Testis (tissue), 3 donors: ENCODE data around the gene CD300LG. TPM values are rescaled to one million over a fixed set of nuclear protein-coding genes. Genes with fewer than 3 reads are reported as not detected.

ENCODE experiments used
- DNase-seq: peaks from one replicate; pipeline ENCODE4 v3.0.0-alpha.2; 2019
- H3K27ac ChIP-seq, 2 donors: fragments of 200-600 bp; sonication (generic); one replicate each; pipeline ENCODE4 v1.5.1; 2019
- H3K27me3 ChIP-seq: fragments of 200-600 bp; sonication (generic); one replicate; pipeline ENCODE4 v1.5.1; 2019
- H3K36me3 ChIP-seq: fragments of 200-600 bp; sonication (generic); one replicate; pipeline ENCODE4 v1.5.1; 2017; ENCODE audit warnings: low read depth; ENCODE audit errors: missing control alignments
- H3K4me1 ChIP-seq: fragments of 200-600 bp; sonication (generic); one replicate; pipeline ENCODE4 v1.5.1; 2019
- H3K4me3 ChIP-seq, 2 donors: fragments of 200-600 bp; sonication (generic); one replicate each; pipeline ENCODE4 v1.5.1; 2017 to 2019
- H3K9me3 ChIP-seq: fragments of 200-600 bp; sonication (generic); one replicate; pipeline ENCODE4 v1.5.1; 2017
- POLR2A ChIP-seq: fragments of 450-650 bp; IDR thresholded peaks from one replicate; pipeline ENCODE4 v1.6.1; 2017; ENCODE audit warnings: antibody characterized with exemption, mild to moderate bottlenecking, moderate library complexity
- WGBS, 2 donors: methylation state at CpG; one replicate each; pipeline ENCODE4 v1.1.5; 2018; 5-methylcytosine and 5-hydroxymethylcytosine counted together
- intact Hi-C: fragments of 100-400 bp; cut with DNase I; formaldehyde crosslinking; loops from one replicate; pipeline ENCODE4 v1.15.1; 2023; ENCODE audit warnings: low total_unique reads
- polyA plus RNA-seq: library from polyadenylated mRNA; stranded (reverse); fragments of 350-450 nt; fragmentation: Illumina TruSeq; extraction: RNeasy Lipid Tissue Mini Kit (QIAGEN cat#74804); gene quantifications from one replicate; pipeline ENCODE4 v1.2.3, GENCODE V29; 2014; ENCODE audit warnings: low read depth, low replicate concordance; ENCODE audit not compliant: insufficient read depth
- total RNA-seq, 2 donors: library from RNA; depleted of rRNA; stranded (reverse); fragments of >200 nt; gene quantifications; one replicate each; pipeline ENCODE4 v1.2.3, GENCODE V29; 2016
- TF ChIP-seq, protein P1 (sequence below), 3 experiments: fragments of 450-650 bp in 2 of 3; fragments of 200-600 bp in 1 of 3; sonication (generic) in 1 of 3; IDR thresholded peaks; one replicate each; pipeline ENCODE4 v1.5.1; 2016 to 2019; ENCODE audit warnings: antibody characterized with exemption in 3 of 3, mild to moderate bottlenecking in 2 of 3, moderate library complexity in 1 of 3

The CD300LG gene
- total and polyA plus RNA-seq, 3 donors from 2014 or later, result 48.4 to 53.9 (median 49.2) TPM

DNA sequence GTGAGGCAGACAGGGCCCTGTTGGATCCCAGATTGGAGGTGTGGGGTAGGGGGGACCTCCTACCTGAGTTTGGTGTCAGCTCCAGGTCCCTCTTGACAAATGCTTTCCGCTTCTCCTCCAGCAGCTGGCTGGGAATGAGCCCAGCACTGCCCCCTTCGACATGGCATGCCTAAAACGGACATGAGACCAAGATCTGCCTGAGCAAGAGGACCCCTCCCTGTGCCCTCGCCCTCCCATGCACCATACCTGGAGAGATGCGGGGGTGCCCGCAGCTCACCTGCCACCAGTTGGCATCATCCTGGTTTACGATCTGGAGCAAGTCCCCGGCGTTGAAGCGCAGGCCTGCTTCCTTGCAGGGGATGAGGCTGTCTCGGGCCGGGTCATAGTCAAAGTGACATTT is 34.2 kb downstream of the CD300LG start:
- TF ChIP-seq, protein P1, sequence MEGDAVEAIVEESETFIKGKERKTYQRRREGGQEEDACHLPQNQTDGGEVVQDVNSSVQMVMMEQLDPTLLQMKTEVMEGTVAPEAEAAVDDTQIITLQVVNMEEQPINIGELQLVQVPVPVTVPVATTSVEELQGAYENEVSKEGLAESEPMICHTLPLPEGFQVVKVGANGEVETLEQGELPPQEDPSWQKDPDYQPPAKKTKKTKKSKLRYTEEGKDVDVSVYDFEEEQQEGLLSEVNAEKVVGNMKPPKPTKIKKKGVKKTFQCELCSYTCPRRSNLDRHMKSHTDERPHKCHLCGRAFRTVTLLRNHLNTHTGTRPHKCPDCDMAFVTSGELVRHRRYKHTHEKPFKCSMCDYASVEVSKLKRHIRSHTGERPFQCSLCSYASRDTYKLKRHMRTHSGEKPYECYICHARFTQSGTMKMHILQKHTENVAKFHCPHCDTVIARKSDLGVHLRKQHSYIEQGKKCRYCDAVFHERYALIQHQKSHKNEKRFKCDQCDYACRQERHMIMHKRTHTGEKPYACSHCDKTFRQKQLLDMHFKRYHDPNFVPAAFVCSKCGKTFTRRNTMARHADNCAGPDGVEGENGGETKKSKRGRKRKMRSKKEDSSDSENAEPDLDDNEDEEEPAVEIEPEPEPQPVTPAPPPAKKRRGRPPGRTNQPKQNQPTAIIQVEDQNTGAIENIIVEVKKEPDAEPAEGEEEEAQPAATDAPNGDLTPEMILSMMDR (IDR thresholded peaks at IDR 0.05), result no peak
- no peak for TF ChIP-seq POLR2A
- WGBS, 2 donors, result 81 to 90% methylated on average over 7 to 12 of the region's 12 CpGs

DNA sequence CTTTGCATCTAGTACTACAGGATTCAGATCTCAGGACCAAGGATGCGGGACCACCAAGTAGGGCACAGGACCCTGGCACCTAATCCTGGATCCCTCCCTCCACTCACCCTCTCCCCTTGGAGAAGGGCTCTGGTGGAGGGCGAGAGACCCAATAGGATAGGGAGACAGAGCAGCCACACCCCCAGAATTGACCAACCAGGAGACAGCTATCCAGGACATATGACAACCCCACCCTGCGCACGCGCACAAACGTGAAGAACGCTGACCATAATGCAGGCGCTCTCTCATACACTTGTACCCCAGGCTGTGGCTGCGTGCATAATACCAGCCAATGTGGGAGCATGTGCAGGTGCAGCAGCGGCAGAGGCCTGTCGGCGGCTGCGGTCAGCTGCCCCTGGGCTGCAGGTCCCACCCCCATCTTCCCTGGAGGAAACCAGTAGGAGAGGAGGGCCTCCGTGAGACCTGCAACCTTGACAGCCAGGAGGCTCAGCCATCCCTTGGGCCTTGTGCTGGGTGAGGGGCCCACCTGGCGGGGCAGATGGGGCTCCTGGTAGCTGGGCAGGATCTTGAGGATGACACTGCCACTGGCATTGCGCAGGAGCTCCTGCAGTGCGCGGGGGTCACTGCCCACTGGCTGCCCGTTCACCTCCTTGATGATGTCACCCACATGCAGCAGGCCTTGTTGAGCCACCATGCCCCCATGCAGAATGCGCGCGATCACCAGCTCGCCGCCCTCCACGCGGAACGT is 35.0 kb downstream of the CD300LG start:
- no peak for TF ChIP-seq POLR2A
- TF ChIP-seq, protein P1 (IDR thresholded peaks at IDR 0.05), result no peak
- Histone ChIP-seq H3K27ac (no peak overlapping the region), H3K36me3 (no peaks in the 10 kb centered on the region), H3K9me3 (no peaks in the 10 kb centered on the region), H3K4me1 (peaks cover 5% of the 10 kb centered on the region), H3K4me3 (no peak overlapping the region), H3K27me3 (no peaks in the 10 kb centered on the region)
- intact Hi-C loops, result no loop called here
- WGBS, 2 donors, result 67 to 78% methylated on average over 25 to 27 of the region's 27 CpGs
- DNase-seq, result peak; percentile 73

More for the DNA sequence above, 34.2 kb downstream of the CD300LG start:
- H3K4me3 ChIP-seq, result no peak overlapping the region
- H3K27me3 ChIP-seq, result no peaks in the 10 kb centered on the region
- intact Hi-C loops, result no loop called here
- DNase-seq, result no peak
- no peak overlapping the region for H3K27ac ChIP-seq
- no peaks in the 10 kb centered on the region for H3K9me3 ChIP-seq
- H3K4me1 ChIP-seq, result peaks cover 5% of the 10 kb centered on the region
- no peaks in the 10 kb centered on the region for H3K36me3 ChIP-seq

DNA sequence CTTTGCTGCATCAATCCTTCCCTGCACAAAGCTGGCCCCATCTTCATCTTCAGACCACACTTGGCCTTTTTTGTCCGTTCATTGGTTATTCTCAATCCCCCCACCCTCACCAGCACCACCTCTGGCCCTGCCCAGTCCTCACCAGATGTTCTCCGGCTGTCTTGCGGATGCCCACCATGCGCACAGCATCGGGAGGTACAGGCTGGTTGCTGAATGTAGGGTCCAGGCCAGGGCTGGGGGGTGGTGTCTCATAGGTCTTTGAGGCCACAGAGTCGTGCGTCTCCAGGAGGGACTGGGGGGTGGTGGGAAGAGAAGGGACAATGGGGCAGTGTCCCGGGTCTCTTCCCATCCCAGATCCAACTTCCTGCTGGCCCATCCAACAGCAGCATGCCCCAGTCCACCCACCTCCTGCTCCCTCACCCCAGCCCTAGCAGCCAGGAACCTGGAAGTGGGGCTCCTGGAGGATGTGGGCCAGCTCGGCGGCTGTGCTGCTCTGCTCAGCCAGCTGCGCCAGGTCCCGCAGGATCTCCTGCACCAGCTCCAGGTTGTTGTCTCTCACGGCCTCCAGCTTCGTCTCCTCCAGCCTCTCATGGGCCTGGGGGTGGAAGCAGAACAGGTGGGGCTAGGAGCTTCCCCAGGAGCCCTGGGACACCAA is 35.9 kb downstream of the CD300LG start:
- 90 to 95% methylated on average over 14 of the region's 14 CpGs for WGBS, 2 donors
- intact Hi-C loops, result no loop called here
- no peaks in the 10 kb centered on the region for H3K36me3 ChIP-seq

DNA sequence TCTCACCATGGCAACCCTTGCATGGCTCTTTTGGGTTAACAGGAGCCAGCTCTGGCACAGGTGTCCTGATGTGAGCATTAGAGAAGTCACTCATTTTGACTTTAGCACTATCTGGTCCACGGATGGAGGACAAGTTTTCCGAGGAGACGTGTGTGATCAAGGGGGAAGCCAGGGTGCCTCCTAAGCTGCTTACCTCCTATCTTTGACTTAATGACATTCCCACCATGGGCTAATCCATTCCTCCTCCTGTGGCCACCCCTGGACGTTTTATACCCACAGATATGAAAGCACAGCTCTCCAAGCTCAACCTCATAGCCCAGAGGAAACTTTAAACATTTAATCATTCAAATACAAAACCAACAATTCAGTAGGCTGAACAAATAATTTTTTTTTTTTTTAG is 41.6 kb downstream of the CD300LG start:
- no peaks in the 10 kb centered on the region for H3K36me3 ChIP-seq
- H3K4me1 ChIP-seq, result no peaks in the 10 kb centered on the region
- intact Hi-C loops, result no loop called here
- DNase-seq, result no peak
- no peaks in the 10 kb centered on the region for H3K9me3 ChIP-seq
- H3K27ac ChIP-seq, result no peak overlapping the region
- no peak for TF ChIP-seq POLR2A
- TF ChIP-seq, protein P1 (IDR thresholded peaks at IDR 0.05), result no peak
- H3K4me3 ChIP-seq, result no peak overlapping the region
- WGBS, 2 donors, result 73 to 84% methylated on average over 4 of the region's 4 CpGs
- H3K27me3 ChIP-seq, result no peaks in the 10 kb centered on the region

More for the DNA sequence above, 35.9 kb downstream of the CD300LG start:
- H3K4me1 ChIP-seq, result peaks cover 5% of the 10 kb centered on the region
- DNase-seq, result no peak
- TF ChIP-seq POLR2A, result no peak
- TF ChIP-seq, protein P1 (IDR thresholded peaks at IDR 0.05), result no peak
- H3K4me3 ChIP-seq, result no peak overlapping the region
- no peaks in the 10 kb centered on the region for H3K9me3 ChIP-seq
- no peak overlapping the region for H3K27ac ChIP-seq
- no peaks in the 10 kb centered on the region for H3K27me3 ChIP-seq
